OCI-LY3 (cell line): ENCODE data around the gene ARHGDIB.

Experiments used
- EZH2phosphoT487 ChIP-seq: fragments of 200-600 bp; shearing (Covaris generic); IDR thresholded peaks from 2 replicates; pipeline ENCODE4 v1.6.1; 2018; ENCODE audit warnings: antibody characterized with exemption, mixed run types, low read depth
- TF ChIP-seq, protein P1 (sequence below): fragments of 200-600, 300-600 bp; sonication (generic); IDR thresholded peaks from 2 replicates; pipeline ENCODE4 v1.5.1; 2014; ENCODE audit warnings: antibody characterized with exemption, low read length, low read depth

DNA sequence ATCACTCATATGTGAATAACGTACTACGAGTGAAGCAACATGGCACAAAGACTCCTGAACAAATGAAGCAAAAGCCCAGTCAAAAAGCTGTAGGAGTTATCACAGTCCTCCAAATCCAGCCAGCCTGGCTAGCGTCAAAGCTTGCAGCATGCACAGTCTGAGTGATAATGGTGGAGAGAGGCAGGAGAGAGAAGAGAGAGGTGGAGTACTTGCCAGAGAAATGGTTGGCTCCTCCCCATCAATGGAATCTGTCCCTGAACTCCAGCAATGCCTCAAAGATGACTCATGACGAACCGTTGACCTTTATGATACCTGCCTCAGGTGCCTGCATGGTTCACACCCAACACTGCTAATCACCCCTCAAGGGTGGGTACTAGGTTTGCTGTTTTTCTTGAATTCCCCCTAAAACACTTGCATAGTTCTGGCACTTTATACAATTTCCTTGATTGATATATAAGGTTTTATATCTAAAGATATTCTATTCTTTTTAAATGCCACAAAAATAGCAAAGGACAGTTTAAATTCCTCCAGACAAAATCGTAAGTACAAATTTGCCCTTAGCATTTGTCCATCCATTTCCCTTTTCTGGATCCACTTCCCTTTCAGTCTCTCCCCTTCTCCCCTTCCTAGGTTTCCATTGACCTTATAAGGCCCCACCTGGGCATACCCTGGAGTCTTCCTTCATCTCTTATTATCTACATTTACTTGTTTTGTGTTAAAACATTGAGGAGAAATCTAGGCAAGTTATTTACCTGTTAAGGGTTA, 10.2 kb downstream of the ARHGDIB start:
- TF ChIP-seq, protein P1, sequence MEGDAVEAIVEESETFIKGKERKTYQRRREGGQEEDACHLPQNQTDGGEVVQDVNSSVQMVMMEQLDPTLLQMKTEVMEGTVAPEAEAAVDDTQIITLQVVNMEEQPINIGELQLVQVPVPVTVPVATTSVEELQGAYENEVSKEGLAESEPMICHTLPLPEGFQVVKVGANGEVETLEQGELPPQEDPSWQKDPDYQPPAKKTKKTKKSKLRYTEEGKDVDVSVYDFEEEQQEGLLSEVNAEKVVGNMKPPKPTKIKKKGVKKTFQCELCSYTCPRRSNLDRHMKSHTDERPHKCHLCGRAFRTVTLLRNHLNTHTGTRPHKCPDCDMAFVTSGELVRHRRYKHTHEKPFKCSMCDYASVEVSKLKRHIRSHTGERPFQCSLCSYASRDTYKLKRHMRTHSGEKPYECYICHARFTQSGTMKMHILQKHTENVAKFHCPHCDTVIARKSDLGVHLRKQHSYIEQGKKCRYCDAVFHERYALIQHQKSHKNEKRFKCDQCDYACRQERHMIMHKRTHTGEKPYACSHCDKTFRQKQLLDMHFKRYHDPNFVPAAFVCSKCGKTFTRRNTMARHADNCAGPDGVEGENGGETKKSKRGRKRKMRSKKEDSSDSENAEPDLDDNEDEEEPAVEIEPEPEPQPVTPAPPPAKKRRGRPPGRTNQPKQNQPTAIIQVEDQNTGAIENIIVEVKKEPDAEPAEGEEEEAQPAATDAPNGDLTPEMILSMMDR, result no peak
- no peak for TF ChIP-seq EZH2phosphoT487
